Neural progenitor cell (in vitro differentiated cells): ENCODE results near the gene RAB11FIP5. TPM values are rescaled to one million over a fixed set of nuclear protein-coding genes. Genes with fewer than 3 reads are reported as not detected.

Experiments used
- DNase-seq: peaks from one replicate; pipeline ENCODE4 v3.0.0-alpha.2; 2016; ENCODE audit warnings: low spot score
- H2AFZ ChIP-seq: fragments of 200-600 bp; sonication (generic); replicated peaks from 2 replicates; pipeline ENCODE4 v1.6.1; 2016; ENCODE audit warnings: antibody characterized with exemption
- H3F3A ChIP-seq: fragments of 200-600 bp; sonication (generic); 2 replicates; pipeline ENCODE4 v1.6.1; 2016; ENCODE audit warnings: antibody characterized with exemption, low read depth
- H3K27ac ChIP-seq: fragments of 200-600 bp; sonication (generic); 2 replicates; pipeline ENCODE4 v1.5.1; 2016; ENCODE audit warnings: mild to moderate bottlenecking
- H3K27me3 ChIP-seq: fragments of 200-600 bp; sonication (generic); 2 replicates; pipeline ENCODE4 v1.6.1; 2016; ENCODE audit warnings: mild to moderate bottlenecking, moderate library complexity
- H3K36me3 ChIP-seq: fragments of 200-600 bp; sonication (generic); 2 replicates; pipeline ENCODE4 v1.5.1; 2016
- H3K4me1 ChIP-seq: fragments of 200-600 bp; sonication (generic); 2 replicates; pipeline ENCODE4 v1.6.1; 2016; ENCODE audit warnings: mixed run types
- H3K4me2 ChIP-seq: fragments of 200-600 bp; sonication (generic); 2 replicates; pipeline ENCODE4 v1.6.1; 2016
- H3K4me3 ChIP-seq: fragments of 200-600 bp; sonication (generic); 2 replicates; pipeline ENCODE4 v1.5.1; 2016
- H3K79me2 ChIP-seq: fragments of 200-600 bp; sonication (generic); 2 replicates; pipeline ENCODE4 v1.6.1; 2016; ENCODE audit warnings: low read depth
- H3K9ac ChIP-seq: fragments of 200-600 bp; sonication (generic); 2 replicates; pipeline ENCODE4 v1.6.1; 2016
- H3K9me3 ChIP-seq: fragments of 200-600 bp; sonication (generic); 2 replicates; pipeline ENCODE4 v1.5.1; 2016; ENCODE audit warnings: low read depth
- H4K20me1 ChIP-seq: fragments of 200-600 bp; sonication (generic); 2 replicates; pipeline ENCODE4 v1.6.1; 2016; ENCODE audit warnings: low read depth
- H3K27ac Mint-ChIP-seq: 3 replicates; pipeline ENCODE4 v1.8.0; 2021; ENCODE audit warnings: mixed read lengths
- H3K27me3 Mint-ChIP-seq: 2 replicates; pipeline ENCODE4 v1.8.0; 2022; ENCODE audit warnings: low read depth, mild to moderate bottlenecking, inconsistent platforms, moderate library complexity, mixed read lengths; ENCODE audit not compliant: insufficient read depth
- H3K36me3 Mint-ChIP-seq: 3 replicates; pipeline ENCODE4 v1.8.0; 2021; ENCODE audit warnings: mixed read lengths
- H3K4me1 Mint-ChIP-seq: 3 replicates; pipeline ENCODE4 v1.8.0; 2021; ENCODE audit warnings: mixed read lengths
- H3K4me3 Mint-ChIP-seq: 3 replicates; pipeline ENCODE4 v1.8.0; 2021; ENCODE audit warnings: mild to moderate bottlenecking, moderate library complexity, mixed read lengths
- H3K9me3 Mint-ChIP-seq: 3 replicates; pipeline ENCODE4 v1.8.0; 2020; ENCODE audit warnings: mixed read lengths
- CTCF ChIP-seq: fragments of 200-600 bp; sonication (generic); IDR thresholded peaks from 2 replicates; pipeline ENCODE4 v1.5.1; 2017; ENCODE audit warnings: antibody characterized with exemption, mild to moderate bottlenecking
- EZH2 ChIP-seq: fragments of 200-600 bp; sonication (generic); IDR thresholded peaks from 2 replicates; pipeline ENCODE4 v1.6.1; 2017; ENCODE audit warnings: antibody characterized with exemption, mild to moderate bottlenecking, moderate library complexity
- EZH2phosphoT487 ChIP-seq: fragments of 200-600 bp; sonication (generic); IDR thresholded peaks from 2 replicates; pipeline ENCODE4 v1.6.1; 2017; ENCODE audit warnings: antibody characterized with exemption
- total RNA-seq: library from RNA; depleted of rRNA; stranded (reverse); fragments of >200 nt; gene quantifications from 2 replicates; pipeline ENCODE4 v1.2.3, GENCODE V29; 2015; ENCODE audit warnings: low replicate concordance

RAB11FIP5 gene
- total RNA-seq, 1 donor from 2014 or later, result 4.2 TPM

- TF ChIP-seq CTCF, result no peak
- no peak for TF ChIP-seq EZH2phosphoT487
- no peak for TF ChIP-seq EZH2
- Histone ChIP-seq H3K27me3 (no peaks in the 10 kb centered on the region), H3K27ac (no peak overlapping the region), H3K4me2 (no peak overlapping the region), H3K9ac (no peak overlapping the region), H3K4me1 (no peaks in the 10 kb centered on the region), H3F3A (no peaks in the 10 kb centered on the region), H3K9me3 (no peaks in the 10 kb centered on the region), H3K36me3 (no peaks in the 10 kb centered on the region), H4K20me1 (peaks cover 23% of the 10 kb centered on the region), H3K4me3 (no peak overlapping the region), H2AFZ (no peak overlapping the region), H3K79me2 (no peaks in the 10 kb centered on the region)
- Mint-ChIP-seq H3K4me1 (peaks cover 7% of the 10 kb centered on the region), H3K4me3 (no peak overlapping the region), H3K27me3 (peaks cover 10% of the 10 kb centered on the region), H3K36me3 (peaks cover 3% of the 10 kb centered on the region), H3K27ac (no peak overlapping the region), H3K9me3 (no peaks in the 10 kb centered on the region)
- no peak for DNase-seq
These were observed 7.8 kb downstream of the RAB11FIP5 start for GRCh38 chr2:73104933-73105332.

- no peak for DNase-seq
- no peak for TF ChIP-seq EZH2
- TF ChIP-seq EZH2phosphoT487, result no peak
- no peak for TF ChIP-seq CTCF
- H3K4me3 Mint-ChIP-seq, result no peak overlapping the region
- H3K9me3 ChIP-seq, result no peaks in the 10 kb centered on the region
- no peak overlapping the region for H3K27ac Mint-ChIP-seq
- no peaks in the 10 kb centered on the region for H3F3A ChIP-seq
- H3K4me2 ChIP-seq, result no peak overlapping the region
- H3K27me3 Mint-ChIP-seq, result peaks cover 5% of the 10 kb centered on the region
- H3K4me1 ChIP-seq, result no peaks in the 10 kb centered on the region
- H3K79me2 ChIP-seq, result no peaks in the 10 kb centered on the region
- peaks cover 2% of the 10 kb centered on the region for H3K36me3 Mint-ChIP-seq
- no peaks in the 10 kb centered on the region for H3K9me3 Mint-ChIP-seq
- no peaks in the 10 kb centered on the region for H3K27me3 ChIP-seq
- no peaks in the 10 kb centered on the region for H3K36me3 ChIP-seq
- no peak overlapping the region for H3K4me3 ChIP-seq
- H3K9ac ChIP-seq, result no peak overlapping the region
- H3K4me1 Mint-ChIP-seq, result peaks cover 7% of the 10 kb centered on the region
- peaks cover 15% of the 10 kb centered on the region for H4K20me1 ChIP-seq
- no peak overlapping the region for H3K27ac ChIP-seq
- no peak overlapping the region for H2AFZ ChIP-seq
These were observed 9.7 kb downstream of the RAB11FIP5 start for GRCh38 chr2:73103018-73103542.

DNA sequence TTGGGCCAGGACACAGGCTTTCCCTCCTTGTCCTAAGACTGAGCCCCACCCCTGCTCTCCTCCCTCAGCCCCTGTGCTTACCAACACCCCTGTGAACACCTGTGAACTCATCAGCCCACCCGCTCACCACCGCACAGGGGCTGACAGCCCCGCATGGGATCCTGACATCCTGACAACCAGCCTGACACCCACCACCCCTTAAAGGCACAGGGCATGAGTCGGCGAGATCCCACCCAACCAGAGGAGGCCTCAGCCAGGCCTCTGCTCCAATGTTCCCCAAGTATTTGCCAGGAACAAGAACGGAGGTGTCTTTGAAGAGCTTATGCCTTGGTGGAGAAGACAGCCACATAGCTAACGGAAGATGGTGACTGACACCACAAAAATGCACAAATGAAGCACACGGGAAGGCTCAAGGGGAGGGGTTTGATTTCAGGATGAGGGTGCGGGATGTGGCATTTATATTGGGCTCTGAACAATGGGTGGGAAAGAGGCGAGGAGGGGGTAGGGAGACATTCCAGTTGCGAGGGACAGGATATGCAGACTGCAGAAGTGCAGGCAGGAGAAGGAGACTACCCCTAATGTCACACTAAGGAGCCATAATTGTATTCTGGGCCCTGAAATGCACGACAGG is 11.0 kb downstream of the RAB11FIP5 start:
- Histone ChIP-seq H4K20me1 (peaks cover 15% of the 10 kb centered on the region), H3K4me3 (no peak overlapping the region), H3K36me3 (no peaks in the 10 kb centered on the region), H3K27ac (no peak overlapping the region), H3K4me2 (no peak overlapping the region), H3K27me3 (no peaks in the 10 kb centered on the region), H2AFZ (no peak overlapping the region), H3K9ac (no peak overlapping the region), H3K79me2 (no peaks in the 10 kb centered on the region), H3K9me3 (no peaks in the 10 kb centered on the region), H3F3A (no peaks in the 10 kb centered on the region), H3K4me1 (no peaks in the 10 kb centered on the region)
- no peak for DNase-seq
- Mint-ChIP-seq H3K4me1 (peaks cover 2% of the 10 kb centered on the region), H3K27ac (no peak overlapping the region), H3K4me3 (no peak overlapping the region), H3K9me3 (no peaks in the 10 kb centered on the region), H3K27me3 (peaks cover 5% of the 10 kb centered on the region), H3K36me3 (peaks cover 2% of the 10 kb centered on the region)
- TF ChIP-seq CTCF, result no peak
